Measurements from ENCODE around the gene SPINDOC.
A peak's percentile ranks its signal among the peaks of the same experiment; 100 is the strongest.

The SPINDOC gene

DNA sequence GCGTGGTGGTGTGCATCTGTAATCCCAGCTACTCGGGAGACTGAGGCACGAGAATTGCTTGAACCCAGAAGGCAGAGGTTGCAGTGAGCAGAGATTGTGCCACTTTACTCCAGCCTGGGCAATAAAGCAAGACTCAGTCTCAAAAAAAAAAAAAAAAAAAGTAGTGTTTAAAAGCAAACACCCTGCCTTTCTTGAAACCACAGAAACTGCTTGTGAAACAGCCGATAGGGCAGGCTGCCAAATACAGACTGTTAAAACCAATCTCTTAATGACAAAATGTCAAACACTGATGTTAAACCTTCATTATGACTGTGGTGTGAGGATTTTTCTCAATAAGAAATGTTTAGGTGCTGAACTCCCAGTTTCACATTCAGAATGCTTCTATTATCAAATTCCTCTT lies 53.0 kb downstream of the SPINDOC start:
- Histone ChIP-seq H3K9me2 (ENCODE audit: low read depth, low read length) (no peaks in the 10 kb centered on the region), H3K4me3 (ENCODE audit: low read depth, low read length, poor library complexity, severe bottlenecking) (no peak overlapping the region), H3K4me1 (ENCODE audit: insufficient read depth, low read length, severe bottlenecking) (peaks cover 53% of the 10 kb centered on the region), H3K36me3 (ENCODE audit: insufficient read depth, low read length) (peaks cover 39% of the 10 kb centered on the region; the same call in 1 of the 2 replicates), H3K79me2 (ENCODE audit: insufficient read depth, low read length) (peaks cover 27% of the 10 kb centered on the region), H3F3A (ENCODE audit: insufficient read depth, low read length) (no peaks in the 10 kb centered on the region), H3K9me3 (ENCODE audit: low read length) (no peaks in the 10 kb centered on the region), H3K4me2 (ENCODE audit: low read length) (peak overlapping the region; percentile 22; the same call in 1 of the 2 replicates), H3K9ac (ENCODE audit: low read length) (peak overlapping the region; percentile 31; the same call in 1 of the 2 replicates), H3K27me3 (ENCODE audit: insufficient read depth, low read length) (no peaks in the 10 kb centered on the region), H2AFZ (ENCODE audit: low read length) (no peak overlapping the region), H3K27ac (ENCODE audit: low read depth, low read length, poor library complexity, severe bottlenecking) (peak overlapping the region; percentile 6), H4K20me1 (ENCODE audit: insufficient read depth, low read length) (no peaks in the 10 kb centered on the region)
- no peak for TF ChIP-seq EZH2 (IDR thresholded peaks at IDR 0.05; ENCODE audit: borderline replicate concordance, low read length)

- Histone ChIP-seq H2AFZ (ENCODE audit: low read length) (no peak overlapping the region), H3K4me2 (ENCODE audit: low read length) (no peak overlapping the region), H3F3A (ENCODE audit: insufficient read depth, low read length) (no peaks in the 10 kb centered on the region), H3K4me3 (ENCODE audit: low read depth, low read length, poor library complexity, severe bottlenecking) (no peak overlapping the region), H3K79me2 (ENCODE audit: insufficient read depth, low read length) (peaks cover 27% of the 10 kb centered on the region), H3K27ac (ENCODE audit: low read depth, low read length, poor library complexity, severe bottlenecking) (no peak overlapping the region), H4K20me1 (ENCODE audit: insufficient read depth, low read length) (no peaks in the 10 kb centered on the region), H3K9ac (ENCODE audit: low read length) (no peak overlapping the region), H3K9me2 (ENCODE audit: low read depth, low read length) (no peaks in the 10 kb centered on the region), H3K36me3 (ENCODE audit: insufficient read depth, low read length) (peaks cover 34% of the 10 kb centered on the region; the same call in 1 of the 2 replicates), H3K9me3 (ENCODE audit: low read length) (no peaks in the 10 kb centered on the region), H3K27me3 (ENCODE audit: insufficient read depth, low read length) (no peaks in the 10 kb centered on the region), H3K4me1 (ENCODE audit: insufficient read depth, low read length, severe bottlenecking) (peaks cover 56% of the 10 kb centered on the region)
- no peak for TF ChIP-seq CTCF (IDR thresholded peaks at IDR 0.05; ENCODE audit: low read length)
- TF ChIP-seq EZH2 (IDR thresholded peaks at IDR 0.05; ENCODE audit: borderline replicate concordance, low read length): no peak
Observed at GRCh38 chr11:63867511-63867910, 54.3 kb downstream of the SPINDOC start.

GRCh38 chr11:63868399-63869064 lies 55.3 kb downstream of the SPINDOC start:
- Histone ChIP-seq H3K79me2 (ENCODE audit: insufficient read depth, low read length) (peaks cover 32% of the 10 kb centered on the region), H3F3A (ENCODE audit: insufficient read depth, low read length) (no peaks in the 10 kb centered on the region), H4K20me1 (ENCODE audit: insufficient read depth, low read length) (no peaks in the 10 kb centered on the region), H3K4me2 (ENCODE audit: low read length) (0 out of 2 replicates have a peak overlapping the region, but pooled peaks have one; percentile 2), H3K36me3 (ENCODE audit: insufficient read depth, low read length) (peaks cover 34% of the 10 kb centered on the region; the same call in 1 of the 2 replicates), H3K4me3 (ENCODE audit: low read depth, low read length, poor library complexity, severe bottlenecking) (no peak overlapping the region), H3K27me3 (ENCODE audit: insufficient read depth, low read length) (no peaks in the 10 kb centered on the region), H3K27ac (ENCODE audit: low read depth, low read length, poor library complexity, severe bottlenecking) (no peak overlapping the region), H3K9me3 (ENCODE audit: low read length) (no peaks in the 10 kb centered on the region), H3K9ac (ENCODE audit: low read length) (no peak overlapping the region), H3K9me2 (ENCODE audit: low read depth, low read length) (no peaks in the 10 kb centered on the region), H2AFZ (ENCODE audit: low read length) (no peak overlapping the region), H3K4me1 (ENCODE audit: insufficient read depth, low read length, severe bottlenecking) (peaks cover 49% of the 10 kb centered on the region)
- TF ChIP-seq EZH2 (IDR thresholded peaks at IDR 0.05; ENCODE audit: borderline replicate concordance, low read length): no peak
- TF ChIP-seq CTCF (IDR thresholded peaks at IDR 0.05; ENCODE audit: low read length): no peak
